HL-60/S4 treated with retinoic acid at 250 ng/mL for 4 days and 3 days (cell line): ENCODE data around the gene FTO.
"Not testable (repeated sequence)": the region's sequence is repeated elsewhere in the genome, so short reads cannot be mapped to it uniquely, and the experiment has no call there.

Experiments
- in situ Hi-C: fragments of 300-500 bp; cut with MboI; formaldehyde crosslinking; loops from 2 replicates; pipeline ENCODE4 v1.7.0; 2022; ENCODE audit warnings: low sequenced_read_pairs

Gene FTO

GRCh38 chr16:53817812-53818550, 114.0 kb downstream of the FTO start:
- in situ Hi-C loops: no loop called here

DNA sequence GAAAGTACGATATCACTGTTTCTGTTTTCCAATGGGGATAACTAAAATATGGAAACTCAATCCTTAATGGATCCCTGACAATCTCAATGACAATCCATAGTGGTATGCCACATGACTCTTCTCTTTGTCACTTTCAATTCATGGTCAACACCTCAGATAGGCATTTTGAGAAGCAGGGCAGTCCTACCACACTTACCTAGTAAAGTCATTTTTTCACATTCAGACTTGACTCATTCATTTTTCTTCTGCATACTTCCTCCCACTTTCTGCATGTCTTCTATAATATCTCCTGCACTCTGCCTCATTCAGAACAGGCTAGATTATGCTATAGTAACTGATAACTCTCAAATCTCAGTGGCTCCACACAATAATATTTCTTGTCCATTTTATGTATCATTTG, 117.5 kb downstream of the FTO start:
- in situ Hi-C loops: no loop called here

- in situ Hi-C loops: no loop called here
Observed at GRCh38 chr16:53821957-53822625, 118.1 kb downstream of the FTO start.

DNA sequence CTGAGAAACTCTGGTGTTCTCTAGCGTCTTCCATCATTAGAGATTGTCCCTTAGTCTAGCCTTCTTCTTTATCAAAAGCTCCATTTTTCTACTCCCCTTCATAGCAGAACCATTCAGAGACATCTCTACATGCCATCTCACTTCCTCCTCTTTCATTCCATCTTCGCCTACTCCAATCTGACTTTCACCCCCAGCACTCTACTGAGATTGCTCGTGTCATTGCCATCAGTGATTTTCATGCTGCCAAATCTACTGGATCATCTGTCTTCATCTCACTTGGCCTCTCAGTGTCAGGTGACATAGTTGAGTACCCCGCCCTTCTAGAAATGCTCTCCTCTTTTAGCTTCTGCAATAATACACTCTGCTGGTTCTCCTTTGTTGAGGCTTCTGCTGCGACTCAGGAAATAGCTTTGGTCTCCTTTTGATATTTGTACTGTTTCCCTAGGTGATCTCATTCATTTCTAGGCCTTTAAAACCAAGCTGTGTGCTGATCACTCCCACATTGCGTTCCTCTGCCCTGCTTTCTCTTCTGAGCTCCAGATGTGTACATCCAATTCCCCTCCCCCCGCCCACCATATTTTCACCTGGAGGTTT, 119.1 kb downstream of the FTO start:
- in situ Hi-C loops: no loop called here

- in situ Hi-C loops: no loop called here
Observed at GRCh38 chr16:53826658-53827057, 122.7 kb downstream of the FTO start.

GRCh38 chr16:53827741-53828140, 123.8 kb downstream of the FTO start:
- in situ Hi-C loops: no loop called here

GRCh38 chr16:53829186-53829747, 125.3 kb downstream of the FTO start:
- in situ Hi-C loops: no loop called here

GRCh38 chr16:53832896-53833544, 129.1 kb downstream of the FTO start:
- in situ Hi-C loops: no loop called here

- in situ Hi-C loops: no loop called here
Observed at GRCh38 chr16:53836142-53836541, 132.2 kb downstream of the FTO start.

GRCh38 chr16:53836680-53837079, 132.7 kb downstream of the FTO start:
- in situ Hi-C loops: no loop called here

GRCh38 chr16:53837426-53837825, 133.5 kb downstream of the FTO start:
- in situ Hi-C loops: no loop called here

DNA sequence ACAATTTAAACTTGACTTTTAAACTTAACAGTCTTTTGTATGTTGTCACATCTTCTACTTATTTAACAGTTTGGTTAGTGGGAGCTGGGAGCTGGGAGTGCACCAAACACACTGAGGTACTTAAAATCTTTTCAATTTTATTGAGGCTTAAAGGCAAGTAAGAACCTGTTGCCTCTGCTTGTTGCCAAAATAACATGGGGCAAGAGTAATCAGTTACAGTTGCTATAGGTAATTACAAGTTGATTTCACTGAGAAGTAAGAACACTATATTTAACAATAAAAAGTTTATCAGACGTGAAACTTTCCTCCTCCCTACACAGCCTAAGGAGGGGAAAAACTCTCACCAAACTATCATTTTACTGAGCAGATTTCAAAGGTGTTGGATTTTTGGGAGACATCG, 135.2 kb downstream of the FTO start:
- in situ Hi-C loops: no loop called here

DNA sequence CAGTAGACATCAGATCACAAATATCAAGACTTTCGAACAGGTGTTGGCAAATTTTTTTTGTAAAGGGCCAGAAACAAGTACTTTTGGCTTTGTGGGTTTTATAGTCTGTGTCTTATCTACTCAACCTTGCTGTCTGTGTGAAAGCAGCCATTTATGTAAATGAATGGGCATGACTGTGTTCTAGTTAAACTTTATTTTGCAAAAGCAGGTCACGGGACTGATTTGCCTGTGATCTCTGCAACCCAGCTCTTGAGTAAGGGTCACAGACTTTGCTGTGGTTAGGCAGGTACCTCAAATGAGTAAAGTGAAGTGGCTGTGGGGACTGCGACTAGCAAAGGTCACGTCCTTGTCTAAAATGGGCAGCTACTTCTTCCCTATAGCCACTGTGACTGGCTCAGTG, 136.5 kb downstream of the FTO start:
- in situ Hi-C loops: no loop called here

DNA sequence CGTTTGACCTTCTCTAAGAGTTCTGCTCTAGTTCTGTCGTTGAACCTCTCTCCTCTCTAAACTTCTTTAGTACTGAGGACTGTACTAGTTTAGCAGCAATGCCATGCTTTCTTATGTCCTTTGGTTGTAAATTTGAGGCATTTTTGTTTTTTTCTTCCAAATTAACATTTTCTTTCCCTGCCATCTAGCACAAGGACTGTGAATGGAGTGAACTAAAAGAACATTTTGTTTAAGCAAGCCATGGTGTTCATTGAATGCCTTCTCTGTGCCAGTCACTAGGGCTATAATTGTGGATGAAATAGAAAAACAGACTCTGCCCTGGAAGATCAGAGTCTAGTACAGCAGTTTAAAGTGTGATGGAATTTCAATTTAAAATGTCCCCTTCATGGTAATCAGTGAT, 137.9 kb downstream of the FTO start:
- in situ Hi-C loops: no loop called here

DNA sequence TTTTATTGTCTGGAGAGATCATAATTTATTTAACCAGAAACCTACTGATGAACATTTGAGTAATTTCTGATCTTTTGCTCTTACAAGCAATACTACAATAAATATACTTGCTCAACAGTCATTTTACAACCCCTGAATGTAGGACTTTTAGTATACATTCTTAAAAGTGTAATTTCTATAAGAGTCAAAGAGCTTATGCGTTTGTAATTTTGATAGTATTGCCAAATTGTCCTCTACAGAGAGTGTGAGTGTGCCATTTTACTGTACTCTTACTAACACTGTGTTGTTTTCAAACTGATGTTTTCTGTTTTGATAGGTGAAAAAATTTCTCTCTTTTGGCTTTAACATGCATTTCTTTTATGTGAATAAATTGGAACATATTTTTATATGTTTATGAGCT, 139.1 kb downstream of the FTO start:
- in situ Hi-C loops: no loop called here

DNA sequence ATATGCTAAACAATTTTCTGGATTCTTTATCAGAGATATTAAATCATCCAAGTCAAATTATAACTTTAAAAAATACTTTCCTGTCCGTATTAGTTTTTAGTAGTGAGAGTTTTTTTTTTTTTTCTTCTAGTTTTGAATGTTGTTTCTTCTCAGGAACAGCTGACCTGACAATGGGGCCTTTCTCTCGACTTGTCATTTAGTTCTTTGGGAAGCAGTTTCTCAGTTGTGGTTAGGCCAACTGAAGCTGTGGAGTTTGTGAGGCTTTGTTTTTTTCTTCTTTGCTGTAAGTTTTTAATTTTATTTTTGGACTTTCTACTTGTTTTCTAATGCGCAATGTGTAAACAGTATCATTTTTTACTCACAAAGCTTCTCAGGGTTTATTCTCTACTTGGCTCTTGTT, 140.8 kb downstream of the FTO start:
- in situ Hi-C loops: no loop called here

- in situ Hi-C loops: not testable (repeated sequence)
Observed at GRCh38 chr16:53846549-53846948, 142.6 kb downstream of the FTO start.

DNA sequence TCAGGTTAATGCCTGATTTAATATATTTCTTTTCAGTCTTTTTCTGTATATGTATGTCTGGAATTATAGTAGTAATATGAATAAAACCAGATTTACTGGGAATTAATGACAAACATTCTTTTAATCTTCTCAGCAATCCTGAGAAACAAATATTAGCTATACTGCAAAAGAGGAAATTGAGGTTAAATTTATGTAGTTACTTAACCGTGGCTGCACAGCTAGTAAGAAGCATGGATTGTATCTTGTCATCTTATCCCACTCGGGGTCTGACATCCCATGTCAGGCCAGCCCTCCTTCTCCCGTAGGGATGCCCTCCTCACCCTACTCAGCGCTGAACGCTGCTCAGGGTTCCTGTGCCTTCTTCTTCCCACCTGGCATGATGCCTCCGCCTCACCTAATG, 143.0 kb downstream of the FTO start:
- in situ Hi-C loops: no loop called here

DNA sequence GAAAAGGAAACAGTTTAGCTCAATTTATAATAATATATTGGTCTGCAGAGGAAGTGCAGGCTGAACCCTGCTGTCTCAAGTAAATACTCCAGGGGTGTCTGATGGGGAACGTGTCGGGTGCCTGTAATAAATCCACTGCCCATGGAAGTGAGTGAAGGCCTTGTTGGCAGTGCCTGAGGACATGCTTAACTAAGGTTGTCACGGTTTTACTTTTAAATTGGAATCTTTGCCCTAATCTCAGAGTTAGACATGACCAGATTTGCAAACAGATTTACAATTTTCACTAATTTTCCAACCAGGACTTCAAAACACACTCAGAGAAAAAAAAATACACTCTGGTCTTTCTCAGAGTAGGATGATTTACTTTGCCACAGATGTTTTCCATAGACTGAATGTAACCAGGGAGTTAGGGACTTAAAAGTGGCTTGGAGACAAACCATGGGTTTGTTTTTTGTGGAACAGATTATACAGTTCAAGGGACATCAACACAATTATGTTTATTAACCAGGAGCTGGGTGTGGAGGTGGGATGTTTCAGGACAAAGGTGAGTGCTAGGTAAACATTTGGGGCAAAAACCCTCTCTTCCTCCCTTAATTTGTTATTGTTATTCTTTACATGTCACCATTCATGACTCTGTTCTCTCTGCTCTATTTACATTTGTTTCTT, 144.5 kb downstream of the FTO start:
- in situ Hi-C loops: no loop called here

DNA sequence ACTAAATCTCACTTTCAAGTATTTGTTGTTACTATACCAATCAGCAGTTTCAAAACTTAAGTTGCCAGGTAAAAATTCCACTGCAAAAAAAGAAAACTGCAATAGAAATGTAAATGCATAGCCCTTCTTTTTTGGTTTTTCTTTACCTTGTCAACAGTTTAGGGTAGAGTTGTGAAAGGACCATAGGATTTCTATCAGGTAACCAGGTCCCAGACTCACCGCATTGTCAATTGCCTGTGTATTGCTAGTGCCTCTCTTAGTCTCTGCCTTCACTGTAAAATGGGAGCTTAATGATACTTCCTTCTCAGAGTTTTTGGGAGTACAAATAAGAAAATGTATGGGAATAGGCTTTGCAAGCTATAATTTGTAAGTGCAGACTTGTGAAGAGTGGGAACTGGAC, 145.0 kb downstream of the FTO start:
- in situ Hi-C loops: no loop called here

DNA sequence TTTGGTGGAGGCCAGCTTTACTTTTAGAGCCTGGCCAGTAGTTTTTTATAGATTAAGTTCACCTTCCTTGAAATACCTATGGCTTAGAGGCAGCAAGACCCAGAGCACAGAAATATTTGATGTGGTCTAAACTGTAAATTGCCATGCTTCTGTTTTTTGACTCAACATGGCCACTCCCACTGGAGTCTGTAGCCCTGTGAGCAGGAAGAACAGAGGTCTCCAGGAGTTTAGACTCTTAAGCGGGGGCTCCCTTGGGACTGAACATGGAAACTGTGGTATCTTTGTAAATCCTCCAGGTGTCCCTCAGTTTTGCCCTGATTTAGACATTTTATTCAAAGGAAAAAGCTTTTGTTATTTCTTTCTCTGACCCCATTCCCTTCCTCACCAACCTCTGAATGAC, 145.6 kb downstream of the FTO start:
- in situ Hi-C loops: no loop called here
